GM23338 (cell line): ENCODE results near the gene F8.
"Not testable (repeated sequence)": the region's sequence is repeated elsewhere in the genome, so short reads cannot be mapped to it uniquely, and the experiment has no call there.

Source experiments
- CTCF ChIP-seq, 2 experiments: fragments of 200-600 bp in 1 of 2; sonication (generic) in 1 of 2; conservative IDR thresholded peaks; 2 replicates each; pipeline versions ENCODE4 v1.5.1 to v1.6.1; 2016 to 2017; ENCODE audit warnings: antibody characterized with exemption in 2 of 2, low read depth in 2 of 2, mild to moderate bottlenecking in 2 of 2, moderate library complexity in 1 of 2
- JUNB ChIP-seq: IDR thresholded peaks from one replicate; pipeline ENCODE4 v1.6.1; 2016; ENCODE audit warnings: antibody characterized with exemption; ENCODE audit not compliant: unreplicated experiment

DNA sequence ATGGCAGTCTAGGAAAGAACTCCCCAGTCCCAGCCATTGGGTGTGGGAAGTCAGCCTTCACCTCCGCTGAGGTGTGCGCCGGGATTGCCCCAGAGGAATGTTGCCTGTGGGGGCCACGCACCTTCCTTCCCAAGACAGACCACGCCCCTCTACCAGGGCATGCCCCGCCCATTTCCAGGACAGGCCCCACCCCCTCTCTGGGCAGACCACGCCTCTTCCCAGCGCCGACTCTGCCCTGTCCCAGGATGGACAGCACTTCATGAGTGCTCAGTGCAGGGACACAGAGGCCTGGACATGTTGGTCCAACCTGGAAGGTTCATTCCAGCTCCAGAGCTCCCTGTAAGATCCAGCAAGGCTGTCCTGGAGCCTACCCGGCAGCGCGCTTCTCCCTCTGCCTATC is 13.9 kb downstream of the F8 start:
- not testable (repeated sequence) for TF ChIP-seq CTCF (conservative IDR thresholded peaks at IDR 0.05; ENCODE audit: low read depth in 2 of 2); JUNB
